Testis (tissue), 2 donors: ENCODE results near the gene HSPA13.

Experiments
- POLR2A ChIP-seq: fragments of 450-650 bp; IDR thresholded peaks from one replicate; pipeline ENCODE4 v1.6.1; 2017; ENCODE audit warnings: antibody characterized with exemption, mild to moderate bottlenecking, moderate library complexity
- TF ChIP-seq, protein P1 (sequence below), 3 experiments: fragments of 450-650 bp in 2 of 3; fragments of 200-600 bp in 1 of 3; sonication (generic) in 1 of 3; IDR thresholded peaks; one replicate each; pipeline ENCODE4 v1.5.1; 2016 to 2019; ENCODE audit warnings: antibody characterized with exemption in 3 of 3, mild to moderate bottlenecking in 2 of 3, moderate library complexity in 1 of 3

DNA sequence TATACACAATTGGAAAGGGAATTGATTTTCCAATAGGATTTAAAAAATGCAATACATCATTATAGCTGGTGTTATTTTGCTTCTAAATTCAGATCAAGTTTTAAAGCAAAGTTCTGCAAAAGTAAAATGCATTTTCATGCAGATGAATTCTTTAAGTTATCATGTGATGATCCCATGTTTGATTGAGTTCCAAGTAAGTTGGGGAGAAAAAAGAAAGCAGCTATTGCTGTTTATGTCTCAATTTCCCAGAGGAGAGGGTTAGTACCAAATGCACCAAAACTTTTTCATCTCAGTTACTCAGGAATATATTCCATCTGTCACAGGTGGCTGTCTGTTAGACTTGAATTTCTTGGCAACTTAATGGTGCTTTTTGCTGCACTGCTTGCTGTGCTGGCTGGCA, 29.7 kb downstream of the HSPA13 start:
- no peak for TF ChIP-seq POLR2A
- TF ChIP-seq, protein P1, sequence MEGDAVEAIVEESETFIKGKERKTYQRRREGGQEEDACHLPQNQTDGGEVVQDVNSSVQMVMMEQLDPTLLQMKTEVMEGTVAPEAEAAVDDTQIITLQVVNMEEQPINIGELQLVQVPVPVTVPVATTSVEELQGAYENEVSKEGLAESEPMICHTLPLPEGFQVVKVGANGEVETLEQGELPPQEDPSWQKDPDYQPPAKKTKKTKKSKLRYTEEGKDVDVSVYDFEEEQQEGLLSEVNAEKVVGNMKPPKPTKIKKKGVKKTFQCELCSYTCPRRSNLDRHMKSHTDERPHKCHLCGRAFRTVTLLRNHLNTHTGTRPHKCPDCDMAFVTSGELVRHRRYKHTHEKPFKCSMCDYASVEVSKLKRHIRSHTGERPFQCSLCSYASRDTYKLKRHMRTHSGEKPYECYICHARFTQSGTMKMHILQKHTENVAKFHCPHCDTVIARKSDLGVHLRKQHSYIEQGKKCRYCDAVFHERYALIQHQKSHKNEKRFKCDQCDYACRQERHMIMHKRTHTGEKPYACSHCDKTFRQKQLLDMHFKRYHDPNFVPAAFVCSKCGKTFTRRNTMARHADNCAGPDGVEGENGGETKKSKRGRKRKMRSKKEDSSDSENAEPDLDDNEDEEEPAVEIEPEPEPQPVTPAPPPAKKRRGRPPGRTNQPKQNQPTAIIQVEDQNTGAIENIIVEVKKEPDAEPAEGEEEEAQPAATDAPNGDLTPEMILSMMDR (IDR thresholded peaks at IDR 0.05) = no peak
